Cardiac fibroblast (primary cell): ENCODE measurements around the gene UBE2S.
A peak's percentile ranks its signal among the peaks of the same experiment; 100 is the strongest.

Experiments
- DNase-seq, 2 donors: peaks; one replicate each; pipeline versions ENCODE4 v3.0.0 to v3.0.0-alpha.2; 2010; ENCODE audit warnings: low read depth in 2 of 2
- H3K4me3 ChIP-seq, 2 donors: replicated peaks in 1 of 2; 1 replicate in 1 of 2; 2 replicates in 1 of 2; pipeline ENCODE4 v1.5.1; 2011; ENCODE audit warnings: low read depth in 2 of 2, low read length in 2 of 2, mild to moderate bottlenecking in 2 of 2, moderate library complexity in 1 of 2
- CTCF ChIP-seq: IDR thresholded peaks from one replicate; pipeline ENCODE4 v1.5.1; 2011; ENCODE audit warnings: low read depth, mild to moderate bottlenecking, low read length, inconsistent platforms

UBE2S gene

GRCh38 chr19:55383279-55384130, 24.1 kb downstream of the UBE2S start:
- peak overlapping the region; percentile 30 to 46 for H3K4me3 ChIP-seq
- no peak for TF ChIP-seq CTCF
- peak; percentile 65 to 70 for DNase-seq

- no peak for TF ChIP-seq CTCF
- no peak overlapping the region for H3K4me3 ChIP-seq
- DNase-seq: no peak
Observed at GRCh38 chr19:55382522-55383054, 25.0 kb downstream of the UBE2S start.

- no peak for TF ChIP-seq CTCF
- no peak for DNase-seq
Observed at GRCh38 chr19:55382013-55382412, 25.6 kb downstream of the UBE2S start.

GRCh38 chr19:55379174-55379573, 28.4 kb downstream of the UBE2S start:
- TF ChIP-seq CTCF: no peak
- no peak for DNase-seq
- no peak overlapping the region for H3K4me3 ChIP-seq

More at GRCh38 chr19:55382013-55382412, 25.6 kb downstream of the UBE2S start:
- no peak overlapping the region for H3K4me3 ChIP-seq

- no peak for DNase-seq
- no peak for TF ChIP-seq CTCF
- H3K4me3 ChIP-seq: no peak overlapping the region
Observed at GRCh38 chr19:55377356-55378131, 30.0 kb downstream of the UBE2S start.

GRCh38 chr19:55376241-55376933, 31.2 kb downstream of the UBE2S start, which contains the start of gene TMEM190:
TMEM190 (plus strand) TSS chr19:55376826; CDS start chr19:55376854, 28 bp downstream.
- no peak within 1 kb of the TSS for H3K4me3 ChIP-seq
- no peak for TF ChIP-seq CTCF
- DNase-seq: no peak
